Measurements from ENCODE around the gene PDGFRB.

Gene PDGFRB

DNA sequence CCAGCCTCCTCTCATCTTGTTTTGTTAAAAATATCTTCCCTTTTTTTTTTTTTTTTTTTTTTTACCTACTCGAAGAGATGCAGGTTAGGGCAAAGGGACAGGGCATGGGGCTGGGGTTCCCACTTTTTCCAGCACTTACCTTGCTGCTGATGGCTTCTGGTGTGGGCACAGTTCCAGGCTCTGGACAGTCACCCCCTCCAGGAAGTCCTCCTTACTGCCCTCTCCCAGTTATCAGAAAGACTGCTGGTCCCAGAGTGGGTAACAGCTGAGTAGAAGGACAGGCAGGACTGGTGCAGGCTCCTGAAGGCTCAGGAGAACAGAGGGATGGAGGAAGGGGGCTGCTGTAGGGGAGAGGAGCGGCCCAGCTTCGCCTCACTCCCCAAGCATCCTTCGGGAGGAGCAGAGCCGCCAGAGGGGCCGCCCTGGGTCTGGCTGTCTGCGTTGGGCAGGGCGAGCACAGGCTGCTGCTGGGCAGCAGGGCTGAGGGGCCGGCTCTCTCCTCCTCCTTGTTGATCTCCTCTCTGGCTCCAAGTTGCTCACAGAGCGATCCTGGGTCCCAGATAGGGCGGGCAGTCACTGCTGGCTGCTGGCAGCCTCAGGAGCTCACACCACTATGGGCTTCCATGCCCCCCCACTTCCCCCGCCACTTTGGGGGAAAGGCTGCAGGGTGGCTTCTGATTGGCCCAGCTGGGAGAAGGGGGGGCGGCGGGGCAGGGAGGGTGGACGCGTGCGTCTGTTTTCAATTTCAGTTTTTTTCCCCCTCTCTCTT lies at the start of gene PDGFRB:
TSS of gene PDGFRB (minus strand) at position 588 of the 769 bp plus-strand sequence. CDS start 18,798 bp downstream, outside the sequence.
- DNase-seq (ENCODE audit: low read depth): no peak
- TF ChIP-seq, protein P1, sequence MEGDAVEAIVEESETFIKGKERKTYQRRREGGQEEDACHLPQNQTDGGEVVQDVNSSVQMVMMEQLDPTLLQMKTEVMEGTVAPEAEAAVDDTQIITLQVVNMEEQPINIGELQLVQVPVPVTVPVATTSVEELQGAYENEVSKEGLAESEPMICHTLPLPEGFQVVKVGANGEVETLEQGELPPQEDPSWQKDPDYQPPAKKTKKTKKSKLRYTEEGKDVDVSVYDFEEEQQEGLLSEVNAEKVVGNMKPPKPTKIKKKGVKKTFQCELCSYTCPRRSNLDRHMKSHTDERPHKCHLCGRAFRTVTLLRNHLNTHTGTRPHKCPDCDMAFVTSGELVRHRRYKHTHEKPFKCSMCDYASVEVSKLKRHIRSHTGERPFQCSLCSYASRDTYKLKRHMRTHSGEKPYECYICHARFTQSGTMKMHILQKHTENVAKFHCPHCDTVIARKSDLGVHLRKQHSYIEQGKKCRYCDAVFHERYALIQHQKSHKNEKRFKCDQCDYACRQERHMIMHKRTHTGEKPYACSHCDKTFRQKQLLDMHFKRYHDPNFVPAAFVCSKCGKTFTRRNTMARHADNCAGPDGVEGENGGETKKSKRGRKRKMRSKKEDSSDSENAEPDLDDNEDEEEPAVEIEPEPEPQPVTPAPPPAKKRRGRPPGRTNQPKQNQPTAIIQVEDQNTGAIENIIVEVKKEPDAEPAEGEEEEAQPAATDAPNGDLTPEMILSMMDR (IDR thresholded peaks at IDR 0.05; ENCODE audit: control insufficient read depth, insufficient read depth, low read depth, low read length, missing control alignments): no peak
- H3K4me3 ChIP-seq (ENCODE audit: control insufficient read depth, low read depth, low read length): peak within 1 kb of the TSS; percentile 89

DNA sequence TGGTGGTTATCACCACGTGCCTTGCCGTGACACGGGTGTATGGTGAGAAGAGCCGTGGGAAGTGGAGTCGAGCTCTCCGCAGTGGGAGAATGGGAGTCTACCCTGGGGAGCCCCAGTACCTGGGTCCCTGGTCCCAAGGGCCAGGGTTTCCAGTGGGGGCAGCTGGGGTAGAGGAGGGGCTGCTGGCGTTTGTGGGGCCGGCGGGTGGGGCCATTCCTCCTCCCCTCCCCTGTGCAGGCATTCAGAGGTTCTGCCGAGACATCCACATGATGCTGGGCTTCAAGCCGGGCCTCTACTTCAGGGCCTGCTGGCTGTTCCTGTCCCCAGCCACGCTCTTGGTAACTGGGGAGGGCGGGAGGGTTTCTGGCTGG lies 48.9 kb upstream of the PDGFRB start:
- TF ChIP-seq, protein P1 (IDR thresholded peaks at IDR 0.05; ENCODE audit: control insufficient read depth, insufficient read depth, low read depth, low read length, missing control alignments): no peak
- no peak for DNase-seq (ENCODE audit: low read depth)
- no peak overlapping the region for H3K4me3 ChIP-seq (ENCODE audit: control insufficient read depth, low read depth, low read length)

- TF ChIP-seq, protein P1 (IDR thresholded peaks at IDR 0.05; ENCODE audit: control insufficient read depth, insufficient read depth, low read depth, low read length, missing control alignments): no peak
- H3K4me3 ChIP-seq (ENCODE audit: control insufficient read depth, low read depth, low read length): no peak overlapping the region
- no peak for DNase-seq (ENCODE audit: low read depth)
Measured at GRCh38 chr5:150203832-150204589, 48.4 kb upstream of the PDGFRB start.

GRCh38 chr5:150202501-150202900 lies 46.9 kb upstream of the PDGFRB start:
- no peak overlapping the region for H3K4me3 ChIP-seq (ENCODE audit: control insufficient read depth, low read depth, low read length)
- no peak for DNase-seq (ENCODE audit: low read depth)
- TF ChIP-seq, protein P1 (IDR thresholded peaks at IDR 0.05; ENCODE audit: control insufficient read depth, insufficient read depth, low read depth, low read length, missing control alignments): no peak

- DNase-seq (ENCODE audit: low read depth): no peak
- H3K4me3 ChIP-seq (ENCODE audit: control insufficient read depth, low read depth, low read length): no peak overlapping the region
- TF ChIP-seq, protein P1 (IDR thresholded peaks at IDR 0.05; ENCODE audit: control insufficient read depth, insufficient read depth, low read depth, low read length, missing control alignments): no peak
Measured at GRCh38 chr5:150197476-150197875, 41.8 kb upstream of the PDGFRB start.

GRCh38 chr5:150196986-150197385 lies 41.3 kb upstream of the PDGFRB start:
- H3K4me3 ChIP-seq (ENCODE audit: control insufficient read depth, low read depth, low read length): no peak overlapping the region
- TF ChIP-seq, protein P1 (IDR thresholded peaks at IDR 0.05; ENCODE audit: control insufficient read depth, insufficient read depth, low read depth, low read length, missing control alignments): no peak
- DNase-seq (ENCODE audit: low read depth): no peak
